Inflammatory macrophage treated with lipopolysaccharide for 4 hours (primary cell): Measurements from ENCODE around the gene C14orf93.

Experiments
- DNase-seq: peaks from one replicate; pipeline ENCODE4 v3.0.0-alpha.2; 2020

The C14orf93 gene

DNA sequence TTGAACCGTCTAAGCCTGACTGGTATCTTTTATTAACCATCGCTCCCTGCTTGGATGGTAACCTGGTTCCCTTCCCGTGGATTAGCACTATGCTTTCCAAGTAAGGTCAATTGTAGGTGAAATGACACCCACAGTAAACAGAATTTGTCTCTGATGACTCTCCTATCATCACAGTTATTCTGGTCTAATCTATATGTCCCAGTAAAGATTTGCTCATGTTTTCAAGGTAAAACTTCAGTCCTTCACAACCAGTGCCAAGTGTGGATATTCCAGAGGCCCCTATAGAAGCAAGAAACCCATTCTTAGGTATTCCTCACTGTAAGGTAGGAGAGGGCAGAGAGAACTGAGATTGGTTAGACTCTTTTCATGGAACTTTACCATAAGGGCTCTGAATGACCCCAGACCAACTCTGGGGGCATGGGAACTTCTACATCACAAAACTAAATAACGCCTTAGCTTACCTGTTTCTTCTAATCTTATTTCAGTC lies 43.1 kb downstream of the C14orf93 start:
- DNase-seq, result no peak

DNA sequence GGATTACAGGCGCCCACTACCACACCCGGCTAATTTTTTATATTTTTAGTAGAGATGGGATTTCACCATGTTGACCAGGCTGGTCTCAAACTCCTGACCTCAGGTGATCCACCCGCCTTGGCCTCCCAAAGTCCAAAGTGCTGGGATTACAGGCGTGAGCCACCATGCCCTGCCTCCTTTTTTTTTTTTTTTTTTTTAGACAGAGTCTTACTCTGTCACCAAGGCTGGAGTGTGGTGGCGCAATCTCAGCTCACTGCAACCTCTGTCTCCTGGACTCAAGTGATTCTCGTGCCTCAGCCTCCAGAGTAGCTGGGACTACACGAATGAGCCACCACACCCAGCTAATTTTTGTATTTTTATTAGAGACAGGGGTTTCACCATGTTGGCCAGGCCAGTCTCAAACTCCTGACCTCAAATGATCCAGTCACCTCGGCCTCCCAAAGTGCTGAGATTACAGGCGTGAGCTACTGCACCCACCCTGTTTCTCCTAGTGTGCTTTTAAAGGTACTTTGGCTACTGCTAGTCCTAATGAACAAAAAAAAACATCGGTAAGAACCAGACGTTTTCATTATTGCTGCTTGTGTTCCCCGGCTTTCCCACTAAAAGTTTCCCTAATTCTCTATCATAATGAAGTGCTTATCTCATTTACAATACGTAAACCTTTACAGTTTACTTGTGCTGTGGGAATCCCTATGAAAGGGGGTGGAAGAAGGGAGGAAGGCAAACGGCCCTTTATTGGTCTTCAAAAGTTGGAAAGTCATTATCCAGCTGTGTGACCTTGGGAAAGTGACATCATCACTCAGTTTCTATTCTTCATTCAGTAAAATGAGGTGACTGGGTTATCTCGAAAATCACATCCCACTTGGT lies 43.8 kb downstream of the C14orf93 start:
- DNase-seq, result peak; percentile 16

DNA sequence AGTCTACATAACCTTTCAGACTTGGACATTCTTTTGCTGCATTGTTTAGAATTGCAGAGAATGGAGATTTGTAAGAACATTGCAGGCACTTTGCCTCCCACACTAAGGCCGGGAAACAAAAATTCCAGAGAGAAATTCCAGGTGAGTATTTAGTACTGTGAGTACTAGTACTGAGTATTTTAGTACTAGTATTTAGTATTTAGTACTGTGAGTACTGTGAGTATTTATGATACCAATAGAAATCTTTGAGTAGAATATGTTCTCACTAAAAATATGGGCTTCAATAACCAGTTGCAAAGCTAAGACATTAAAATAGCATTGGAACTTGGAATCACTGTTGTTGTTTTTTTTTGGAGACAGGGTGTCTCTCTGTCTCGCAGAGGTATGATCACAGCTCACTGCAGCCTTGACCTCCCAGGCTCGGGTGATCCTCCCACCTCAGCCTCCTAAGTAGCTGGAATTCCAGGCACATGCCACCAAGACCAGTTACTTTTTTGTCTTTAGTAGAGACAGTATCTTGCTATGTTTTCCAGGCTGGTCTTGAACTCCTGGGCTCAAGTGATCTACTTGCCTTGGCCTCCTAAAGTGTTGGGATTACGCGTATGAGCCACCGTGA lies 47.8 kb downstream of the C14orf93 start:
- DNase-seq, result no peak

DNA sequence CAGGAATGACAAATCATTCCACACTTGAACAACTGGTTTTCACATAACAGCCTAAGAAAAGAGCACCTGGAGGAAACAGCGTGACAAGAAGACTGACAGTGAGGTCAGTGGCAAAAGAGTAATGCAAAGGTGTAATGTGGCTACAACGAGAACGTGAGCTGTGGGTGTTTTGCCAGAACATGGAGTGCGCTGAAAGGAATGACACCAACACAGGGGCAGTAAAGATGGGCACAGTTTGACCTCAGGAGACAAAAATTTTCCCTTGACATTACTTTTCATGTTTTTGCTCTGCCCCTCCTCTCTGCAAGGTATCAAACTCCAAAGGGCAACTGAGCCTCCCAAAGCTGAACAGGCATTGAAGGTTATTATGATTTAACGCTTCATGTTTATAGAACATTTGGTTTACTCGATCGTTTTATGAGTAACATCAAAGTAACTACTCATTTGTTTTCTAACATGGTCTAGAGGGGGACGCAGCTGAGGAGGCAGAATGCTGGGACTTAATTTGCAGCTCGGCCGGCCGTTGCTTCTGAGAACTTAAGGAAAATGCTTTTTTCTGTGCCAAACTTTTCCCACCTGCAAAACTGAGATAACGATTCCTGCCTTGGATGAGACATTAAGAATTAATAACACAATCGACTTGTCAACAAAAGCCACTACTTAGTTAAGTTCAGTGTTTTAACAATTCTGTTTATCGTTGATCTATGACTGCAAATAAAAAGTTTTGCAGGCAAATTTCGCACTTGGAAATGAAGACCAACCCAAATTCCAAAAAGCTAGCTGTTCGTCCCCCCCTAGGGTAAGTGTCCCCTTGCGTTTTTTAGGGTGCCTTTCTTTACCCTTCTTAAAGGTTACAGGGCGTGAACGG lies 54.0 kb downstream of the C14orf93 start:
- DNase-seq, result no peak

DNA sequence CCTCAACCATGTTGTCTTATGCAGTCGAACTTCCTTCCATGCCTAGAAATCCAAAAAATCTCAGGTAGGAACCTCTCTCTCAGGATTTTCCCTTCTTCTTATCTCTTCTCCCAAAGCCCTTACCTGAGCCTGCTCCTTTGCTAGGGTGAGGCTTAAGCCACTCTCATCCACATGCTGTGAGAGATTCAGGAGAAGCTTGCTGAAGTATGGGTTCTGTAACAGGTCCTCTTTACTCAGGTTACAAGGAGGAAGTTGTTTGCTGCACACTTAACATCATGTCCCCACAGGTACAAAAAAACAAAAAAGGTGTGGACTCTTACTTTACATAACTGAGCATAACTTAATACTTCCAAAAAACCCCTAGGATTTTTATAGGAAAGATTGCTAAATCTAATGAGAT lies 57.5 kb downstream of the C14orf93 start:
- DNase-seq, result no peak

DNA sequence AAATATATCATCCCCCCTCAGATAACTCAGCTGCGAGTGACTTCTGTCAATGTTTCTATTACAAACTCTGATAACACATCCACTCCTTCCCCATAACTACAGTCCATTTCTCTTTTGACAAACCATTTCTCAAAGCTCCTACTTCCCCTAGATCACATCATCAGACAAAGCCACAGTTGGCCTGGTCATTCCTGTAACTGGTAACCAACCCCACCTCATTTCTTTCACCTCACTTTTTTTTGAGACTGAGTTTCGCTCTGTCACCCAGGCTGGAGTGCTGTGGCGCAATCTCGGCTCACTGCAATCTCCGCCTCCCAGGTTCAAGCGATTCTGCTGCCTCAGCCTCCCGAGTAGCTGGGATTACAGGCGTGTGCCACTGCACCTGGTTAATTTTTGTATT lies 58.1 kb downstream of the C14orf93 start:
- DNase-seq, result peak; percentile 70

DNA sequence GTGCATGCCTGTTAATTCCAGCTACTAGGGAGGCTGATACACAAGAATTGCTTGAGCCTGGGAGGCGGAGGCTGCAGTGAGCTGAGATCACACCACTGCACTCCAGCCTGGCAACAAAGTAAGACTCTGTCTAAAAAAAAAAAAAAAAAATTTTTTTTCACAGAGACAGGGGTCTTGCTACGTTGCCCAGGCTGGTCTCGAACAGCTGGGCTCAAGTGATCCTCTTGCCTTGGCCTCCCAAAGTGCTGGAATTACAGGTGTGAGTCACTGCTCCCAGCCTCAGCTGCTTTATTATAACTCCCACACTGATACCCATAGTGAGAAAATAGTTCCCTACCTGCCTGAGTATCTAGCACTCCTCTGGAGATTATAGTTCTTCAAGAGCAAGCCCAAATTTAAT lies 64.3 kb downstream of the C14orf93 start:
- DNase-seq, result no peak

DNA sequence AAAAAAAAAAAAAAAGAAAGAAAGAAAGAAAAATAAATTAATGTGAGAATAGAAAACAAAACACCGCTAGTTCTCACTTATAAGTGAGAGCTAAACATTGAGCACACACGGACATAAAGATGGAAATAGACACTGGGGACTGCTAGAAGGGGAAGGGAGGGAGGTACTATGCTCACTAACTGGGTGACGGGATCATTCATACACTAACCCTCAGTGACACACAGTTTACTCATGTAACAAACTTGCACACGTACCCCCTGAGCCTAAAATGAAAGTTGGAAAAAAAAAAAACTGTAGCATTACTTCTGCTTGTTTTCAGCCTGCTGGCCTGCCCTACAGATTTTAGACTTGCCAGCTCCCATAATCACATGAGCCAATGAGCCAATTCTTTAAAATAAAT lies 70.3 kb downstream of the C14orf93 start:
- no peak for DNase-seq
